GM12878 (cell line): Measurements from ENCODE around the gene ZNF281. TPM values are rescaled to one million over a fixed set of nuclear protein-coding genes. Genes with fewer than 3 reads are reported as not detected.

ENCODE experiments used
- ATAC-seq: fragments of 200-7000 bp; cut with Tn5 transposase; 3 replicates; pipeline ENCODE4 v1.9.1; 2020; ENCODE audit warnings: mild to moderate bottlenecking, moderate library complexity
- BruUV-seq: library from RNA; stranded (reverse); fragments of 400-500 nt; replicated peaks from 2 replicates; lab custom pipeline; 2021; lab: Mats Ljungman, UMichigan
- CTCF ChIA-PET: fragments of 300-600 bp; sonication (Branson Sonifier 250); formaldehyde crosslinking; extraction: SDS; loops from one replicate; lab custom pipeline; 2021; ENCODE audit warnings: inconsistent platforms; lab: Yijun Ruan, JAX
- POLR2A ChIA-PET: fragments of 350-600 bp; formaldehyde crosslinking; extraction: SDS; loops from one replicate; lab custom pipeline; 2021; ENCODE audit warnings: inconsistent platforms; lab: Charles Lee
- RAD21 ChIA-PET: fragments of 300-600 bp; sonication (Branson Sonifier 250); formaldehyde crosslinking; loops from one replicate; lab custom pipeline; 2023; ENCODE audit warnings: antibody characterized with exemption; ENCODE audit not compliant: unreplicated experiment; lab: Charles Lee
- SMC1A ChIA-PET: fragments of 300-600 bp; sonication (Branson Sonifier 250); formaldehyde crosslinking; loops from one replicate; lab custom pipeline; 2023; ENCODE audit not compliant: unreplicated experiment, uncharacterized antibody; lab: Charles Lee
- DNase-seq: peaks from one replicate; pipeline ENCODE4 v3.0.0-alpha.2; 2011; ENCODE audit warnings: low read depth, low spot score
- FAIRE-seq: peaks from 3 replicates; lab custom pipeline; 2011; peaks lifted over from hg19 to GRCh38; lab: Jason Lieb, UNC
- H2AFZ ChIP-seq: 2 replicates; pipeline ENCODE4 v1.6.0; 2011; ENCODE audit warnings: low read depth, low read length, control low read depth; ENCODE audit not compliant: control insufficient read depth
- H3K27ac ChIP-seq: 2 replicates; pipeline ENCODE4 v1.5.1; 2011; ENCODE audit warnings: control low read depth; ENCODE audit not compliant: control insufficient read depth, insufficient read depth
- H3K27me3 ChIP-seq, 2 experiments: replicated peaks in 1 of 2; 2 replicates each; pipeline versions ENCODE4 v1.6.0 to v1.6.1; 2011; ENCODE audit warnings: low read length in 1 of 2; ENCODE audit not compliant: control insufficient read depth in 2 of 2, insufficient read depth in 2 of 2
- H3K36me3 ChIP-seq, 2 experiments: 2 replicates each; pipeline ENCODE4 v1.5.1; 2011; ENCODE audit warnings: low read length in 1 of 2; ENCODE audit not compliant: control insufficient read depth in 2 of 2, insufficient read depth in 2 of 2
- H3K4me1 ChIP-seq: 2 replicates; pipeline ENCODE4 v1.6.1; 2011; ENCODE audit warnings: mild to moderate bottlenecking, low read length, moderate library complexity, mixed read lengths; ENCODE audit not compliant: control insufficient read depth, insufficient read depth
- H3K4me2 ChIP-seq: 2 replicates; pipeline ENCODE4 v1.6.0; 2011; ENCODE audit warnings: control low read depth; ENCODE audit not compliant: control insufficient read depth, insufficient read depth
- H3K4me3 ChIP-seq: fragments of 200-600 bp; sonication (generic); 2 replicates; pipeline ENCODE4 v1.5.1; 2016
- H3K79me2 ChIP-seq: 2 replicates; pipeline ENCODE4 v1.6.0; 2011; ENCODE audit warnings: low read length; ENCODE audit not compliant: control insufficient read depth, insufficient read depth
- H3K9ac ChIP-seq: 2 replicates; pipeline ENCODE4 v1.8.0; 2011; ENCODE audit warnings: low read length, control low read depth, mixed read lengths; ENCODE audit not compliant: control insufficient read depth, insufficient read depth
- H3K9me3 ChIP-seq: replicated peaks from 3 replicates; pipeline ENCODE4 v1.5.1; 2011; ENCODE audit warnings: mild to moderate bottlenecking, low read length; ENCODE audit not compliant: control insufficient read depth, insufficient read depth
- H4K20me1 ChIP-seq: 2 replicates; pipeline ENCODE4 v1.6.0; 2011; ENCODE audit not compliant: control insufficient read depth, insufficient read depth
- BACH1 ChIP-seq: fragments of 450-650 bp; IDR thresholded peaks from 2 replicates; pipeline ENCODE4 v1.6.1; 2017; ENCODE audit warnings: mild to moderate bottlenecking, borderline replicate concordance
- MTA2 ChIP-seq: fragments of 450-650 bp; IDR thresholded peaks from 2 replicates; pipeline ENCODE4 v1.6.1; 2016; ENCODE audit warnings: low read depth, mild to moderate bottlenecking, moderate library complexity
- NR2F1 ChIP-seq: fragments of 450-650 bp; conservative IDR thresholded peaks from 2 replicates; pipeline ENCODE4 v1.6.1; 2017; ENCODE audit warnings: mild to moderate bottlenecking
- WGBS: methylation state at CpG from one replicate; pipeline ENCODE4 v1.1.6; 2016; ENCODE audit warnings: low lambda C conversion rate; ENCODE audit not compliant: insufficient replicate concordance, insufficient coverage; ENCODE audit errors: missing lambda C conversion rate; 5-methylcytosine and 5-hydroxymethylcytosine counted together
- in situ Hi-C: fragments of 300-500 bp; cut with MboI; formaldehyde crosslinking; loops from 9 replicates; pipeline ENCODE4 v1.14.3; 2018; ENCODE audit warnings: mixed read lengths
- intact Hi-C: fragments of 100-400 bp; cut with micrococcal nuclease; formaldehyde crosslinking; loops from one replicate; pipeline ENCODE4 v1.14.2; 2022; ENCODE audit not compliant: unreplicated experiment
- polyA plus RNA-seq, 11 experiments: library from polyadenylated mRNA; depleted of rRNA in 4 of 11; unstranded in 6 of 11; stranded (reverse) in 5 of 11; fragments of >200 nt; fragmentation: Nextera tagmentation in 4 of 11; fragmentation: Illumina TruSeq in 1 of 11; extraction: Ambion mirVana in 4 of 11; extraction: Trizol in 1 of 11; gene quantifications; 1 replicate in 1 of 11; 2 replicates in 10 of 11; pipeline versions ENCODE4 v1.2.1 to v1.2.3, GENCODE V29; 2011 to 2016; ENCODE audit warnings: inconsistent platforms in 2 of 11, missing spikeins in 2 of 11, low read depth in 1 of 11
- total RNA-seq, 4 experiments: library from RNA; depleted of rRNA in 3 of 4; stranded (reverse); fragments of >200 nt in 3 of 4; fragmentation: Illumina TruSeq in 1 of 4; extraction: Trizol in 1 of 4; gene quantifications; 2 replicates each; pipeline versions ENCODE4 v1.2.1 to v1.2.3, GENCODE V29; 2013 to 2021
- TF ChIP-seq, protein P1 (sequence below): fragments of 450-650 bp; IDR thresholded peaks from 2 replicates; pipeline ENCODE4 v1.6.1; 2017; ENCODE audit warnings: borderline replicate concordance
- TF ChIP-seq, protein P2 (sequence below): fragments of 150-350 bp; IDR thresholded peaks from 2 replicates; pipeline ENCODE4 v1.6.1; 2016; ENCODE audit warnings: low read depth, low read length

The ZNF281 gene
- total and polyA plus RNA-seq, 10 of the 15 experiments (the other 5 are each of a cell fraction or from before 2014, with no cell fraction given) = 8.3 to 21.8 (median 15.4) TPM

DNA sequence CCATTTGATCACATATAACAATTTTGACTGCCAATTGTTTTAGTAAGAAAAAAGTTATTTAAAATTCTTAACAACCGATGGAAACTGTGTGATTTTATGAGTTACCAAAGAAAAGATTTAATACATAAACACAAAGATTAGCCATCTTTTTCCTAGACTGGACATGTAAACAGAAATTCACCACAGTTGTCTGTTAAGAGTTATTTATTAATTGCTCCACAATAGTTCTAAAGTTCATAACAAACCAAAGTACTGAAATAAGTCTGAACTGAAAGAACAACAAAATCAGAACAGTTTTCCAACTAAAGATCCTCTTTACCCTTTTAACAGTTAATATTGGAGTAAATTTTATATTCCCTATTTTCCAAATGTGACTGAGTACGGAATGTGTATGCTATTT is 8.6 kb downstream of the ZNF281 start:
- ChIA-PET RAD21 (interaction anchor here (1.0 kb wide), 1 partner anchor 16 kb away, joined by 3 read pairs; no protein-coding TSS in a partner anchor), SMC1A (interaction anchor here (0.9 to 2.3 kb wide), 5 partner anchors 12 to 62 kb away, joined by 3 to 8 read pairs (median 4); no protein-coding TSS in a partner anchor), CTCF (interaction anchor here (1.2 kb wide), 2 partner anchors 20 to 89 kb away, joined by 3 to 5 read pairs; no protein-coding TSS in a partner anchor), POLR2A (interaction anchor here (0.9 kb wide), 1 partner anchor 11 kb away, joined by 3 read pairs; no protein-coding TSS in a partner anchor)
- Histone ChIP-seq H3K4me2 (no peak overlapping the region), H2AFZ (no peak overlapping the region), H4K20me1 (no peaks in the 10 kb centered on the region), H3K27ac (no peak overlapping the region), H3K9ac (no peak overlapping the region), H3K27me3 (no peaks in the 10 kb centered on the region), H3K79me2 (peaks cover 9% of the 10 kb centered on the region), H3K36me3 (no peaks in the 10 kb centered on the region; a peak in 2 of 4 replicates), H3K4me3 (no peak overlapping the region), H3K4me1 (peaks cover 3% of the 10 kb centered on the region; the same call in 1 of the 2 replicates), H3K9me3 (no peaks in the 10 kb centered on the region)
- DNase-seq = no peak
- in situ Hi-C loops = no loop called here
- ATAC-seq = no peak
- no peak for FAIRE-seq
- intact Hi-C loops = no loop called here
- no TSS peak for BruUV-seq
- WGBS = 98% methylated on average over 2 of the region's 2 CpGs
- TF ChIP-seq, protein P1, sequence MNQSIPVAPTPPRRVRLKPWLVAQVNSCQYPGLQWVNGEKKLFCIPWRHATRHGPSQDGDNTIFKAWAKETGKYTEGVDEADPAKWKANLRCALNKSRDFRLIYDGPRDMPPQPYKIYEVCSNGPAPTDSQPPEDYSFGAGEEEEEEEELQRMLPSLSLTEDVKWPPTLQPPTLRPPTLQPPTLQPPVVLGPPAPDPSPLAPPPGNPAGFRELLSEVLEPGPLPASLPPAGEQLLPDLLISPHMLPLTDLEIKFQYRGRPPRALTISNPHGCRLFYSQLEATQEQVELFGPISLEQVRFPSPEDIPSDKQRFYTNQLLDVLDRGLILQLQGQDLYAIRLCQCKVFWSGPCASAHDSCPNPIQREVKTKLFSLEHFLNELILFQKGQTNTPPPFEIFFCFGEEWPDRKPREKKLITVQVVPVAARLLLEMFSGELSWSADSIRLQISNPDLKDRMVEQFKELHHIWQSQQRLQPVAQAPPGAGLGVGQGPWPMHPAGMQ = no peak
- TF ChIP-seq NR2F1 = no peak
- no peak for TF ChIP-seq MTA2

DNA sequence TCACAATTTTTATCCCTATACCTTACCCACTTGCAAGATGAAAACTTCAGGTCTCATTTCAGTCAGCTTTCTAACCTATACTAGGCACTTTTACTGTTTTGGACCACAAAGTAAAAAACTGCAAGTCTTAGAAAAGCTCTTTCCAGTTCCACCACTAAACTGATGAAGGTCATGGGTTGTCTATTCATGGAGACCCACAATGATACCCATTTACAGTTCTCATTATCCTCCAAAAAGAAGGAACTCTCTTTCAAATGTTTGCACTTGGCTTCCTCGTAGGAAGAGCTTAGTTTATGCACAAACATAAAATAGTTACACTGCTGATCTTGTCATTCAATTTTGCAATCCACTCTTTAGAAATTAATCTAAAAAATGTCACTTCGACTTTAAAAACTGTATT is 9.3 kb downstream of the ZNF281 start:
- peak; percentile 35 for FAIRE-seq
- H3K36me3 ChIP-seq = no peaks in the 10 kb centered on the region; a peak in 1 of 4 replicates
- no peak for TF ChIP-seq BACH1
- TF ChIP-seq, protein P2, sequence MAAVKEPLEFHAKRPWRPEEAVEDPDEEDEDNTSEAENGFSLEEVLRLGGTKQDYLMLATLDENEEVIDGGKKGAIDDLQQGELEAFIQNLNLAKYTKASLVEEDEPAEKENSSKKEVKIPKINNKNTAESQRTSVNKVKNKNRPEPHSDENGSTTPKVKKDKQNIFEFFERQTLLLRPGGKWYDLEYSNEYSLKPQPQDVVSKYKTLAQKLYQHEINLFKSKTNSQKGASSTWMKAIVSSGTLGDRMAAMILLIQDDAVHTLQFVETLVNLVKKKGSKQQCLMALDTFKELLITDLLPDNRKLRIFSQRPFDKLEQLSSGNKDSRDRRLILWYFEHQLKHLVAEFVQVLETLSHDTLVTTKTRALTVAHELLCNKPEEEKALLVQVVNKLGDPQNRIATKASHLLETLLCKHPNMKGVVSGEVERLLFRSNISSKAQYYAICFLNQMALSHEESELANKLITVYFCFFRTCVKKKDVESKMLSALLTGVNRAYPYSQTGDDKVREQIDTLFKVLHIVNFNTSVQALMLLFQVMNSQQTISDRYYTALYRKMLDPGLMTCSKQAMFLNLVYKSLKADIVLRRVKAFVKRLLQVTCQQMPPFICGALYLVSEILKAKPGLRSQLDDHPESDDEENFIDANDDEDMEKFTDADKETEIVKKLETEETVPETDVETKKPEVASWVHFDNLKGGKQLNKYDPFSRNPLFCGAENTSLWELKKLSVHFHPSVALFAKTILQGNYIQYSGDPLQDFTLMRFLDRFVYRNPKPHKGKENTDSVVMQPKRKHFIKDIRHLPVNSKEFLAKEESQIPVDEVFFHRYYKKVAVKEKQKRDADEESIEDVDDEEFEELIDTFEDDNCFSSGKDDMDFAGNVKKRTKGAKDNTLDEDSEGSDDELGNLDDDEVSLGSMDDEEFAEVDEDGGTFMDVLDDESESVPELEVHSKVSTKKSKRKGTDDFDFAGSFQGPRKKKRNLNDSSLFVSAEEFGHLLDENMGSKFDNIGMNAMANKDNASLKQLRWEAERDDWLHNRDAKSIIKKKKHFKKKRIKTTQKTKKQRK = no peak
- TF ChIP-seq, all 136 proteins: peak for 0
- ATAC-seq (no peak), DNase-seq (no peak)
- intact Hi-C loops = no loop called here
- WGBS = 94% methylated on average over 2 of the region's 2 CpGs
- Histone ChIP-seq H3K4me1 (peaks cover 3% of the 10 kb centered on the region; the same call in 1 of the 2 replicates), H3K9ac (no peak overlapping the region), H3K27ac (no peak overlapping the region), H3K79me2 (peaks cover 3% of the 10 kb centered on the region), H3K4me2 (no peak overlapping the region), H3K4me3 (no peak overlapping the region), H4K20me1 (no peaks in the 10 kb centered on the region), H2AFZ (no peak overlapping the region), H3K9me3 (no peaks in the 10 kb centered on the region), H3K27me3 (no peaks in the 10 kb centered on the region)
- SMC1A ChIA-PET = interaction anchor here (0.9 to 2.3 kb wide), 5 partner anchors 12 to 62 kb away, joined by 3 to 8 read pairs (median 4); no protein-coding TSS in a partner anchor
- no TSS peak for BruUV-seq
- CTCF ChIA-PET = interaction anchor here (1.2 kb wide), 2 partner anchors 19 to 90 kb away, joined by 3 to 5 read pairs; no protein-coding TSS in a partner anchor
- POLR2A ChIA-PET = no interaction called here
- RAD21 ChIA-PET = interaction anchor here (0.8 to 1.0 kb wide), 2 partner anchors 17 to 88 kb away, joined by 3 read pairs; no protein-coding TSS in a partner anchor
- in situ Hi-C loops = no loop called here
